Umbilical cord (tissue), 2 donors: Measurements from ENCODE around the gene CIT. TPM values are rescaled to one million over a fixed set of nuclear protein-coding genes. Genes with fewer than 3 reads are reported as not detected.

ENCODE experiments used
- DNase-seq: peaks from one replicate; pipeline ENCODE4 v3.0.0-alpha.2; 2015; ENCODE audit warnings: low spot score
- total RNA-seq: library from RNA; depleted of rRNA; stranded (reverse); fragments of >200 nt; gene quantifications from one replicate; pipeline ENCODE4 v1.2.3, GENCODE V29; 2014; ENCODE audit warnings: low replicate concordance; ENCODE audit not compliant: insufficient read depth

Gene CIT
- total RNA-seq, 1 donor from 2014 or later: 17.8 TPM

- no peak for DNase-seq
Measured at GRCh38 chr12:119859241-119859640, 17.9 kb downstream of the CIT start.

- no peak for DNase-seq
Measured at GRCh38 chr12:119857041-119857591, 20.0 kb downstream of the CIT start.

GRCh38 chr12:119850330-119850729, 26.8 kb downstream of the CIT start:
- no peak for DNase-seq

- DNase-seq: peak; percentile 12
Measured at GRCh38 chr12:119843100-119843499, 34.0 kb downstream of the CIT start.

GRCh38 chr12:119842380-119842779, 34.7 kb downstream of the CIT start:
- DNase-seq: no peak

- no peak for DNase-seq
Measured at GRCh38 chr12:119841433-119842210, 35.5 kb downstream of the CIT start.

- no peak for DNase-seq
Measured at GRCh38 chr12:119840582-119840981, 36.5 kb downstream of the CIT start.

GRCh38 chr12:119840168-119840567, 37.0 kb downstream of the CIT start:
- DNase-seq: no peak

GRCh38 chr12:119838826-119839600, 38.1 kb downstream of the CIT start:
- no peak for DNase-seq

- no peak for DNase-seq
Measured at GRCh38 chr12:119836781-119837180, 40.3 kb downstream of the CIT start.

GRCh38 chr12:119835068-119835467, 42.1 kb downstream of the CIT start:
- DNase-seq: peak; percentile 2

- no peak for DNase-seq
Measured at GRCh38 chr12:119829439-119829838, 47.7 kb downstream of the CIT start.

- no peak for DNase-seq
Measured at GRCh38 chr12:119828300-119828699, 48.8 kb downstream of the CIT start.

GRCh38 chr12:119827760-119828159, 49.4 kb downstream of the CIT start:
- no peak for DNase-seq

GRCh38 chr12:119826661-119827445, 50.3 kb downstream of the CIT start:
- no peak for DNase-seq

GRCh38 chr12:119825262-119825661, 51.9 kb downstream of the CIT start:
- no peak for DNase-seq

- DNase-seq: no peak
Measured at GRCh38 chr12:119822046-119822445, 55.1 kb downstream of the CIT start.

- DNase-seq: no peak
Measured at GRCh38 chr12:119819322-119819721, 57.8 kb downstream of the CIT start.

- DNase-seq: no peak
Measured at GRCh38 chr12:119817546-119818343, 59.4 kb downstream of the CIT start.

- no peak for DNase-seq
Measured at GRCh38 chr12:119809023-119809422, 68.1 kb downstream of the CIT start.

GRCh38 chr12:119808441-119808840, 68.7 kb downstream of the CIT start:
- no peak for DNase-seq
